ENCODE results near the gene CXCL14. TPM values are rescaled to one million over a fixed set of nuclear protein-coding genes. Genes with fewer than 3 reads are reported as not detected.
A peak's percentile ranks its signal among the peaks of the same experiment; 100 is the strongest.

The CXCL14 gene
- polyA plus RNA-seq, 4 donors = 18.0 to 45.3 (median 38.3) TPM

GRCh38 chr5:135569755-135570452 is 8.9 kb downstream of the CXCL14 start:
- no peak for DNase-seq (ENCODE audit: low read depth in 4 of 4, low spot score in 3 of 4)

DNA sequence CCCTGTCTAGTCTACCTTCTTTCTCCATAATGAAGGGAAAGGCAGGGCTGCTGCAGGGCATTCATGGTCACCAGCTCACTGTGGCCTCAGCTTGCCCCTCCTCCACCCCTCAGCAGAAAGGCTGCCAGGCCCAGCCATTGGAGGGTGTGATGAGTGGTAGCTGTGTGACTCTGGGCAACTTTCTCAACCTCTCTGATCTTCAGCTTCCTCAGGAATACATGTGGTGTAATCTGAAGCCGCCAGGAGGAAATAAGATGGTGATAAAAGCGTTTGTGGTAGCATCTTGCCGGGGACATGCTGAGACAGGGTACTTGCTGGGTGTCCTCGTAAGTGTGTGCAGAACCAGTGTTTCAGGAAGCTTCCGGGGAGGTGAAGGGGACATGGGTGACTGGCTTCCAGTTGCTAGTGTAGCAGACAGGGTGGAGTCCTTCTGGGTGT is 9.8 kb downstream of the CXCL14 start:
- no peak for DNase-seq (ENCODE audit: low read depth in 4 of 4, low spot score in 3 of 4)

DNA sequence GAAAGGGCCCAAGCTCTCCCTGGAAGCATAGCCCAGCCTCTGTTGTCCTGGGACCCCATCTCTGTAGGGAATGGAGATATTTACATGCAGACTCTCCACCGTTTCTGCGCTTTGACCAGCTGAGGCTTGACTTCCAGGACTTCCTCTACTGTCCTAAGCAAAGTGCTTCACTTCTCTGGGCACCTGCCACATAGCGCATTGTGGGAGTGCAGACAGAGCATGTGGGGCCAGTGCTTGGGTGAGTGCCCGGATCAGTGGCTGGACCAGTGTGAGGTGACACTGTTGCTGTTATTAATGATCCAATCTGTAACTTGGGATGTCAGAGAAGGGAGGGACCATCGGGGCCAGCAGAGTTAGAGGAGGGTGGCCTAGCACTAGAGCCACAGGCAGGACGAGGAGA is 10.5 kb downstream of the CXCL14 start:
- DNase-seq (ENCODE audit: low read depth in 4 of 4, low spot score in 3 of 4) = no peak

- no peak for DNase-seq (ENCODE audit: low read depth in 4 of 4, low spot score in 3 of 4)
Observed at GRCh38 chr5:135567661-135568060, 11.1 kb downstream of the CXCL14 start.

GRCh38 chr5:135566422-135567400 is 12.1 kb downstream of the CXCL14 start:
- DNase-seq (ENCODE audit: low read depth in 4 of 4, low spot score in 3 of 4) = no peak

DNA sequence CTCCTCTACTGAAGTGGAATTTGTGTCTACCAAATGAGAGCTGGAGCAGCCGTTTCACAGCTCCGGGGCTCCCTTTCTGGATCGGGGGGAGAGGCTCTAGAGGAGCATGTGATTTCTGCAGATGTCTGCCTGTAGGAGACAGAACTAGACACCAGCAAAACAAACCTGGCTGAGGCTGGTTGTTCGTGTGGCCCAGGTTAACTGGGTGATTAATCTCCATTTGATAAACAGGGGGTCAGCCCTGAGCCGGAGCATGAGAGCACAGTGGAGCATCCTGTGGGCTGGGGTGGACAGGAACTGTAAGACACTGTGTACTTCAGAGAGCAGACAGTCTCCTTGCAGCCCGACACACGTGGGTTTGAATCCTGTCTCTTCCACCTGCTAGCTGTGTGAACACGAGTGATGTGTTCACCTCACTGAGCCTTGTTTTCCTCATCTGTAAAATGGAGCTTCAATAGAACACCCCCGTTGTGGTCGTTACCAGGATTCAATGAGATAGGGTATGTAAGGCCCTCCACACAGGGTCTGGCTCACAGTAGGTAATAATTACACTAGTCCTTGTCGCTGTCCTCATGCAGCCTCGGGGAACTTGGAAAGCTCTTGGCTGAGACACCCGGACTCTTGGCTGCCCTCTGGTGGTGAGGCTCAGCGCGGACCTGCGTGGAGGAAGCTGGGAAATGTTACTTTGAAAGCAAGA is 12.9 kb downstream of the CXCL14 start:
- DNase-seq (ENCODE audit: low read depth in 4 of 4, low spot score in 3 of 4) = no peak

- DNase-seq (ENCODE audit: low read depth in 4 of 4, low spot score in 3 of 4) = no peak
Observed at GRCh38 chr5:135565266-135565665, 13.5 kb downstream of the CXCL14 start.

GRCh38 chr5:135564331-135564730 is 14.5 kb downstream of the CXCL14 start:
- no peak for DNase-seq (ENCODE audit: low read depth in 4 of 4, low spot score in 3 of 4)

- no peak for DNase-seq (ENCODE audit: low read depth in 4 of 4, low spot score in 3 of 4)
Observed at GRCh38 chr5:135561266-135561665, 17.5 kb downstream of the CXCL14 start.

GRCh38 chr5:135560858-135561257 is 17.9 kb downstream of the CXCL14 start:
- DNase-seq (ENCODE audit: low read depth in 4 of 4, low spot score in 3 of 4) = peak; percentile 68 to 75 (median 73)

DNA sequence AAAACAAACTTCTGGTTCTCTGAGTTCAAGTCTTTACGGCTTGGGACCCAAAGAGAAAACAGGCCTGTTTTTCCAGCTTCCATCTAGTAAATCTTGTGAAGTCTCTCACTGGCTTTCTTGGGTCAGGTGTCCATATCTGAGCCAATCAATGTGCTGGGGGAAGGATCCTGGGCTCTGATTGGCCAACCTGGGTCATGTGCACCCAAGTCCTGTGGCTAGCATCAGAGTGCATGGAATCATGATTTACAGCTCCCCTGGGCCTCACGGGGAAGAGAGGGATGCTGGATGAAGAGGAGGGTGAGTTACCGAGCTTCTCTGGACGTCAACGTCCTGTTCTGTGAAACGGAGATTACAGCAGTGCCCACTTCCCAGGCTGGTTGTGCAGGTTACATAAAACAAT is 19.4 kb downstream of the CXCL14 start:
- DNase-seq (ENCODE audit: low read depth in 4 of 4, low spot score in 3 of 4) = no peak

DNA sequence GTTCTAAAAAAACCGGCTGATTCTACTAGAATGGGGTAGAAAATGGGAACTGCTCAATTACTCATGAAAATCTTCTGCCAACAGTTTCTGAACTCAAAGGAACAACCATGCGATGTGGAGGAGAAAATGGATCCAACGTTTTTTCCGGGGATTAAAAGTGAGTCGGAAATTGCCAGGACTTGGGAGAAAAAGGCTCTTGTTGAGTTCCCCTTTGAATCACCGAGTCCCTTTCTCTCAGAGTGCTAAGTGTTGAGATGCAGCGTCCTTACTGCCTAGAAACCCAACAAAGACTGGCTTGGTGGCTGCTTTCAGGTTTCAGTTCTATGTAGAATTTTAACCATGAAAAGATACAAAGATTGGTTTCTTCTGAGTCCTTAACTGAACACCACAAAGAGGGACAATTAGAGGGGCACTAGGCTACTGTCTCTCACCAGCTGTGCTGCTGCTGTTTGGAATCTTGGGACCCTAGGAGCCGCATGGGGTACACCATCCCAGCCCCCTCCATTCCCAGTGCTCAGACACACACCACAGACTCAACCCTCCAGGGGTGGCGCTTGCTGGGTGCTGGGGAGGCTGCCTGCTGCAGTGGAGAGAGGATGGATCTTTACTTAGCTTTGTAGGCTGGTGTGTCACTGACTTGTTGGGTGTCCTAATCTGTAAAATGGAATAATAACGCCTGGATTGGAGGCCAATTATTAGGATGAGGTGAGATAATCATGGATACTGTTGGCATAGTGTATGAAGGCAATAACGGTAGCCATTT is 21.5 kb downstream of the CXCL14 start:
- DNase-seq (ENCODE audit: low read depth in 4 of 4, low spot score in 3 of 4) = no peak

GRCh38 chr5:135556620-135557019 is 22.2 kb downstream of the CXCL14 start:
- DNase-seq (ENCODE audit: low read depth in 4 of 4, low spot score in 3 of 4) = no peak

DNA sequence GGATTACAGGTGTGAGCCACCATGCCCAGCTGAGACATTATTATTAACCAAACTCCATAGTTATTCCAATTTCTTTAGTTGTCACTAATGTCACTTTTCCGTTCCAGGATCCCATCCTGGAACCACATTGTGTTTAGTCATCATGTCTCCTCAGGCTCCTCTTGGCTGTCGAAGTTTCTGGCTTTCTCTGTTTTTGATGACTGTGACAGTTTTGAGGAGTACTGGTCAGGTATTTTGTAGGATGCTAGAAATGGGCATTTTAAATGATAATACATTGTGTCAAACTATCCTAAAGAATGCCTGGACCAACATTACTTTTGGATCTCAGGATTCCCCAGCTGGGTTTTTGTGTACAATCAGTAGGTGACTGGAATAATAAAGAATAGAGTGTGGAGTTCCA is 23.3 kb downstream of the CXCL14 start:
- no peak for DNase-seq (ENCODE audit: low read depth in 4 of 4, low spot score in 3 of 4)

- DNase-seq (ENCODE audit: low read depth in 4 of 4, low spot score in 3 of 4) = no peak
Observed at GRCh38 chr5:135553688-135554462, 24.9 kb downstream of the CXCL14 start.

DNA sequence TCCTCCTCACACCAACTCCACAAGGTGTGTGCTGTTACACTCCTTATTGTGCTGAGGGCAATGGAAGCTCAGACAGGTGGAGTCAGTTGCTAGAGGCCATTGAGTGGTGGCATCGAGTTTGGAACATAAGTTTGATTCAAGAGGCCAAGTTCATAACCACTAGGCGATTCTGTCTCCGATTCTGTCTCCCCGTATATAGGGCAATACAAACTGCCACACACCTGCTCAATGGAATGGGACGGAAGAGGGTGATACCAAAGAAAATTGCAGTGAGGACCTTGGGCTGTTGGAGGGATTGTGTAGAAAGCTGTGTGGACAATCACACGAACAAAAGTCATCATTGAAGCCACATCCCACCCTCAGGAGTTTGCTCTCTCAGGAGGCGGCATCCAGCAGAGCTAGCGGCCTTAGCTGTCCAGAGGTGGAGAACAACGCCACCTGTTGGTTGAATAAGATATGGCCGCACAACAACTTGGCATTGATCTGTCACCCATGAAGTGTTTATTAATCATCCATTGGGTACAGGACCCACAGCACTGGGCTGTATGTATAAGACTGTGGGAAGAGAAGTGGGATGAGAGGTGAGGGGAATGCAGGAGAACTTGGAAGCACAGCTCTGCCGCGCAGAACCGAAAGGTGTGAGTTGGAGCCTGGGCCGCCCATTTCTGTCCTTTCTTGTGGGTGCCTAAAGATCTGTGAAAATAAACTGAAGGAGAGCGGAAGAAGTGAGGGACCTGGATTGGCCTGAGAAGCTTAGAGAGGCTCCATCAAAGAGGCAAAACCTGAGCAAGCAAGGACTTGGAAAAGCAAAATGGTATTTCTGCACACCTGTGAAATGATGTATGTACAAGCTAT is 27.0 kb downstream of the CXCL14 start:
- peak; percentile 52 to 64 (median 60) for DNase-seq (ENCODE audit: low read depth in 4 of 4, low spot score in 3 of 4)

GRCh38 chr5:135549413-135549812 is 29.4 kb downstream of the CXCL14 start:
- no peak for DNase-seq (ENCODE audit: low read depth in 4 of 4, low spot score in 3 of 4)

GRCh38 chr5:135547590-135548254 is 31.1 kb downstream of the CXCL14 start:
- no peak for DNase-seq (ENCODE audit: low read depth in 4 of 4, low spot score in 3 of 4)

All from right renal pelvis (tissue), 4 donors.